Mesenchymal stem cell (in vitro differentiated cells and primary cell): ENCODE data around the gene KHDC4.
A peak's percentile ranks its signal among the peaks of the same experiment; 100 is the strongest.

ENCODE experiments used
- DNase-seq: peaks from one replicate; pipeline ENCODE4 v3.0.0-alpha.2; 2013
- H2AFZ ChIP-seq: one replicate; pipeline ENCODE4 v1.6.1; 2013; ENCODE audit warnings: low read depth, mild to moderate bottlenecking, control low read depth, inconsistent platforms, low read length, moderate library complexity
- H2AK5ac ChIP-seq: 2 replicates; pipeline ENCODE4 v1.6.1; 2013; ENCODE audit warnings: low read length, moderate library complexity, mild to moderate bottlenecking, inconsistent platforms; ENCODE audit not compliant: severe bottlenecking
- H2BK120ac ChIP-seq: one replicate; pipeline ENCODE4 v1.6.1; 2013; ENCODE audit warnings: low read depth, mild to moderate bottlenecking, inconsistent platforms, low read length, moderate library complexity
- H2BK12ac ChIP-seq, 2 experiments: one replicate each; pipeline ENCODE4 v1.6.1; 2013; ENCODE audit warnings: inconsistent platforms in 2 of 2, low read length in 2 of 2, mild to moderate bottlenecking in 2 of 2, moderate library complexity in 2 of 2, control low read depth in 1 of 2
- H2BK15ac ChIP-seq: one replicate; pipeline ENCODE4 v1.6.1; 2013; ENCODE audit warnings: mild to moderate bottlenecking, low read depth, inconsistent platforms; ENCODE audit not compliant: poor library complexity, severe bottlenecking
- H2BK5ac ChIP-seq: 2 replicates; pipeline ENCODE4 v1.6.1; 2013; ENCODE audit warnings: low read depth, mild to moderate bottlenecking, low read length, control low read depth, inconsistent platforms; ENCODE audit not compliant: poor library complexity, severe bottlenecking
- H3K14ac ChIP-seq, 2 experiments: one replicate each; pipeline ENCODE4 v1.6.1; 2013; ENCODE audit warnings: inconsistent platforms in 2 of 2, low read length in 2 of 2, control low read depth in 1 of 2, mild to moderate bottlenecking in 1 of 2, moderate library complexity in 1 of 2
- H3K18ac ChIP-seq, 2 experiments: one replicate each; pipeline ENCODE4 v1.6.1; 2013; ENCODE audit warnings: inconsistent platforms in 2 of 2, low read length in 2 of 2, control low read depth in 1 of 2, low read depth in 1 of 2, mild to moderate bottlenecking in 1 of 2
- H3K23ac ChIP-seq, 2 experiments: one replicate each; pipeline ENCODE4 v1.6.1; 2013; ENCODE audit warnings: inconsistent platforms in 2 of 2, low read length in 2 of 2, mild to moderate bottlenecking in 2 of 2, moderate library complexity in 2 of 2, control low read depth in 1 of 2
- H3K27ac ChIP-seq: 2 replicates; pipeline ENCODE4 v1.5.1; 2013; ENCODE audit warnings: mild to moderate bottlenecking, moderate library complexity, low read length, control low read depth, inconsistent platforms; ENCODE audit not compliant: poor library complexity, severe bottlenecking
- H3K27me3 ChIP-seq, 2 experiments: 2 replicates each; pipeline versions ENCODE4 v1.6.1 to v1.7.0; 2013; ENCODE audit warnings: low read length in 2 of 2, mild to moderate bottlenecking in 2 of 2, moderate library complexity in 2 of 2, control low read depth in 1 of 2, inconsistent platforms in 1 of 2; ENCODE audit not compliant: control insufficient read depth in 1 of 2, insufficient read depth in 1 of 2
- H3K36me3 ChIP-seq, 2 experiments: 2 replicates each; pipeline versions ENCODE4 v1.6.1 to v1.7.0; 2013; ENCODE audit warnings: low read length in 2 of 2, control low read depth in 1 of 2, inconsistent platforms in 1 of 2, low read depth in 1 of 2, mild to moderate bottlenecking in 1 of 2; ENCODE audit not compliant: insufficient read depth in 2 of 2, control insufficient read depth in 1 of 2
- H3K4ac ChIP-seq, 2 experiments: one replicate each; pipeline ENCODE4 v1.6.1; 2013; ENCODE audit warnings: inconsistent platforms in 2 of 2, low read length in 2 of 2, mild to moderate bottlenecking in 2 of 2, moderate library complexity in 2 of 2, control low read depth in 1 of 2, low read depth in 1 of 2
- H3K4me1 ChIP-seq: 2 replicates; pipeline ENCODE4 v1.6.1; 2013; ENCODE audit warnings: low read depth, low read length, control low read depth; ENCODE audit not compliant: control insufficient read depth, insufficient read depth
- H3K4me2 ChIP-seq: 2 replicates; pipeline ENCODE4 v1.6.1; 2013; ENCODE audit warnings: low read length, mild to moderate bottlenecking, inconsistent platforms; ENCODE audit not compliant: poor library complexity, severe bottlenecking
- H3K4me3 ChIP-seq, 2 experiments: 2 replicates each; pipeline versions ENCODE4 v1.5.1 to v1.7.0; 2013; ENCODE audit warnings: low read length in 2 of 2, mild to moderate bottlenecking in 2 of 2, control low read depth in 1 of 2, low read depth in 1 of 2; ENCODE audit not compliant: insufficient read depth in 1 of 2
- H3K79me1 ChIP-seq: replicated peaks from 2 replicates; pipeline ENCODE4 v1.6.1; 2013; ENCODE audit warnings: mild to moderate bottlenecking, control low read depth, low read length, inconsistent platforms; ENCODE audit not compliant: poor library complexity, severe bottlenecking
- H3K9ac ChIP-seq: 2 replicates; pipeline ENCODE4 v1.7.0; 2013; ENCODE audit warnings: mild to moderate bottlenecking, low read length, moderate library complexity
- H3K9me3 ChIP-seq: 2 replicates; pipeline ENCODE4 v1.7.0; 2013; ENCODE audit warnings: mild to moderate bottlenecking, low read length; ENCODE audit not compliant: control insufficient read depth
- H4K8ac ChIP-seq: one replicate; pipeline ENCODE4 v1.6.1; 2013; ENCODE audit warnings: inconsistent platforms, mild to moderate bottlenecking, low read length, moderate library complexity
- H4K91ac ChIP-seq: one replicate; pipeline ENCODE4 v1.6.1; 2013; ENCODE audit warnings: mild to moderate bottlenecking, low read length, inconsistent platforms
- WGBS: methylation state at CpG from one replicate; pipeline ENCODE4 v1.1.7; 2013; ENCODE audit warnings: mixed read lengths; 5-methylcytosine and 5-hydroxymethylcytosine counted together

The KHDC4 gene

DNA sequence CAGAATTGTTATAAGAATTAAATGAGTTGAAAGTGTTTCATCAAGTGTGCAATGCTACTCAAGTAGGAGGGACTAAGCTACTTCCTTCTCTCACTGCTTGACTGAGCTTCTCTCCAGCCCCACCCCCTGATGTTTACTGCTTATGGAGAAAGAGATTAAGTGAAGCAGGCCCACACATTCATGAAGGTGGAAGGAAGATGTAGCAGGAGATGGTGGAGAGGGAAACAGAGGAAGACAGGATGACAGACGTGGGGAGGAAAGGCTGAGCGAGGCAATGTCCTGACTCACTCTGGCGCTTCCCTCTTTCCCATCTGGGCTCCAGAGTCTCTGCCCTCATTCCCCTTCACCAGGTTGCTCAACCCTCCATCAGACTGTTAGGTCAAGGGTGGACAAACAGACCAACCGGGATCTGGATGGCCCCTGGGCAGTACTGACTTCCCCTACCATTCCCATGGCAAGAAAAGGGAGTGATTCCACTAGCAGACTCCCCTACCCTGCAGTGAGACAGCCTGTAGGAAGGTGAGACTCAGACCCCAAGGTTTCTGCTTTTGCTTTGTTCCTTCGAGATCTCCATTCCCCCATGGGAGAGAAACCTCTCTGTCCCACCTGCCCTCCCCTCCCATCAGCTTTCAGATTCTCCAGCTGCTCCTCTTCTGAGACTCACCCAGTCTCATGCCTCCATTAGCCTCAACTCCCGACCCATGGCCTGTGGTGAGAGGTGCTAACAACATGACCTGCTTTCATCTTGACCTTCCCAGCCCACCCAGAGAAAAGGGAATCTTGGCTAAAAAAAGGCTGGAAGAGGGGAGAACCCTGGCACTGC, 47.3 kb upstream of the KHDC4 start:
- peak overlapping the region; percentile 29 to 90 for H2BK12ac ChIP-seq
- H2AFZ ChIP-seq, result no peak overlapping the region
- 67% methylated on average over 5 of the region's 6 CpGs for WGBS
- DNase-seq, result peak; percentile 85
- no peaks in the 10 kb centered on the region for H3K36me3 ChIP-seq
- H3K27me3 ChIP-seq, result no peaks in the 10 kb centered on the region
- H4K8ac ChIP-seq, result peak overlapping the region; percentile 81
- H3K4me1 ChIP-seq, result peaks cover 27% of the 10 kb centered on the region
- peak overlapping the region; percentile 10 for H2BK5ac ChIP-seq
- no peak overlapping the region for H3K27ac ChIP-seq
- H2BK120ac ChIP-seq, result peak overlapping the region; percentile 69
- peak overlapping the region; percentile 75 to 83 for H3K18ac ChIP-seq
- no peak overlapping the region for H3K4me2 ChIP-seq
- H3K9ac ChIP-seq, result peak overlapping the region; percentile 95
- peak overlapping the region; percentile 80 for H2BK15ac ChIP-seq
- peak overlapping the region in 1 of 2 experiments; percentile 92 for H3K4me3 ChIP-seq
- H3K9me3 ChIP-seq, result no peaks in the 10 kb centered on the region
- peak overlapping the region; percentile 77 for H4K91ac ChIP-seq
- peaks cover 5% of the 10 kb centered on the region for H3K79me1 ChIP-seq
- peak overlapping the region in 1 of 2 experiments; percentile 26 for H3K14ac ChIP-seq
- no peak overlapping the region for H3K23ac ChIP-seq
- peak overlapping the region; percentile 24 to 80 for H3K4ac ChIP-seq
- peak overlapping the region; percentile 80 for H2AK5ac ChIP-seq

DNA sequence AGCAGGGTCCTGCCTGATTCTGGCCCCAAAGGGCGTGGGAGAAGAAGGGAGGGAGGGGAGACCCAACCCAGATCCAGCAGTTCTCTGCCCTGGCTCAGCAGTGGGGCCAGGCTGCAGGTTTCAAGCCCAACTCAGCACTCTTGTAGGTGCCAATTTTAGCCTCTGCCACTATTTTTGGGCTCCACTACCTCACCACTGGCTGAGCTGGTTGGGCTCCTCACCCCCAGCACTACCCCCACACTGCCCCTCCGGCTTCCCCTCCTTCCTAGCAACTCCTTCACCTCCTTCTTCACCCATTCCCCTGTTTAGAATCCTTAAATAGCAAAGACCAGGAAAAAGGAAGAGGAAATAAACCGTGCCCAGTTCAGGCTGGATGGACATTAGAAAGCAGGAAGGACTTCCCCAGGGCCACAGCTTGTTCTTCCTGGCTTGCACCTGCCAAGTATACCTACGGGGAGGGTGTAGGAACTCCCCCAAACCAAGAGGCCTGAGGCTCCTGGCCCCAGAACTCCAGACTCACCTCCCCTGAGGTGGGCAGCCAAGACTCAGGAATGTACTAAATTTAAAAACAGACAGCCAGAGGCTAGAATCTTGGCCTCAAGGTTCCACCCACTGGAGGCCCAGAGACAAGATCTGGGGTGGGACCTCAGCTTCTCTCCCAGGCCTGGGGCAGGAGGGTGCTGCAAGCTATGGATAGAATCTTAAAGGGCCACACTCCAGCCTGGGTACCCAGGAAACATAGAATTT, 45.6 kb upstream of the KHDC4 start:
- Histone ChIP-seq H3K36me3 (no peaks in the 10 kb centered on the region), H2AFZ (no peak overlapping the region), H3K18ac (peak overlapping the region; percentile 17 to 67), H3K27me3 (no peaks in the 10 kb centered on the region), H3K4me1 (peaks cover 35% of the 10 kb centered on the region), H2BK15ac (peak overlapping the region; percentile 75), H2BK120ac (peak overlapping the region; percentile 92), H2BK12ac (peak overlapping the region in 1 of 2 experiments; percentile 75), H3K4me3 (peak overlapping the region in 1 of 2 experiments; percentile 92), H3K14ac (peak overlapping the region in 1 of 2 experiments; percentile 91), H4K8ac (peak overlapping the region; percentile 10), H3K9me3 (no peaks in the 10 kb centered on the region), H3K4me2 (peak overlapping the region; percentile 86), H3K23ac (peak overlapping the region in 1 of 2 experiments; percentile 65), H2BK5ac (no peak overlapping the region), H3K9ac (peak overlapping the region; percentile 95), H3K27ac (peak overlapping the region; percentile 2), H4K91ac (peak overlapping the region; percentile 36), H3K4ac (peak overlapping the region; percentile 16 to 94), H2AK5ac (peak overlapping the region; percentile 5), H3K79me1 (peaks cover 5% of the 10 kb centered on the region)
- no peak for DNase-seq
- 63% methylated on average over 4 of the region's 4 CpGs for WGBS

DNA sequence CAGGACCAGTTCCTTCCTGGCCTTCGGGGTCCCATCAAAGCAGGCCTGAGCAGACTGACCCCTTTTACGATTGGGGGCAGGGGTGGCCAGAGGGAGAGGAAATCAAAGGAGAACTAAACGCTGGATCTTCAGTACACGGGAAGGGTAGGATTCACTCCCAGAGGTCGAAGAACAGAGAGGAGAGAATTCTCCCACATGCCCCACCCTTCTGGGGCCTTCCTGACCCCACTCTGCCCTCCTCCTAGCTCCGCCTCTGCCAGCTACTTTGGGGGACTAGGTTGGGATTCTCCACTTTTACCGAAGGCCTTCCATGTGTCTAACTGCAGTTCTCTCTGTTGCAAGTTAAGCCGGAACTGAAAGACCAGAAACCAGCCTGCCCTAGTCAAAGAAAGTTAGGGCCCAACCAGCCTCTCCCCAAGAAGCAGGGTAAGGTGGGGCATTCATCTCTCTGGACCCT, 44.8 kb upstream of the KHDC4 start:
- peak overlapping the region in 1 of 2 experiments; percentile 33 for H2BK12ac ChIP-seq
- H3K4me1 ChIP-seq, result peaks cover 43% of the 10 kb centered on the region
- H3K36me3 ChIP-seq, result peaks cover 0 to 5% of the 10 kb centered on the region in 2 experiments
- no peaks in the 10 kb centered on the region for H3K9me3 ChIP-seq
- H3K18ac ChIP-seq, result peak overlapping the region; percentile 83 to 86
- peak overlapping the region; percentile 47 for H2AFZ ChIP-seq
- H3K27me3 ChIP-seq, result no peaks in the 10 kb centered on the region
- H3K23ac ChIP-seq, result no peak overlapping the region
- peak overlapping the region; percentile 95 for H3K9ac ChIP-seq
- peak overlapping the region; percentile 52 for H3K27ac ChIP-seq
- H3K4me3 ChIP-seq, result peak overlapping the region; percentile 92
- 12% methylated on average over 8 of the region's 8 CpGs for WGBS
- peak overlapping the region; percentile 10 for H2BK5ac ChIP-seq
- H4K8ac ChIP-seq, result peak overlapping the region; percentile 42
- H2AK5ac ChIP-seq, result peak overlapping the region; percentile 5
- H4K91ac ChIP-seq, result peak overlapping the region; percentile 52
- peak overlapping the region; percentile 86 for H2BK15ac ChIP-seq
- peak overlapping the region in 1 of 2 experiments; percentile 91 for H3K14ac ChIP-seq
- H3K4ac ChIP-seq, result peak overlapping the region in 1 of 2 experiments; percentile 94
- peak; percentile 61 for DNase-seq
- peaks cover 5% of the 10 kb centered on the region for H3K79me1 ChIP-seq
- H3K4me2 ChIP-seq, result peak overlapping the region; percentile 86
- peak overlapping the region; percentile 92 for H2BK120ac ChIP-seq
